Gastrocnemius medialis (tissue), 4 donors: ENCODE results near the gene LCN6. TPM values are rescaled to one million over a fixed set of nuclear protein-coding genes. Genes with fewer than 3 reads are reported as not detected.

Experiments used
- ATAC-seq, 2 donors: fragments of 150-250 bp; one replicate each; pipeline ENCODE4 v1.9.1; 2016
- DNase-seq, 2 donors: peaks; one replicate each; pipeline ENCODE4 v3.0.0-alpha.2; 2019
- H3K27ac ChIP-seq, 4 donors: fragments of 200-600 bp; sonication (generic); 1 replicate in 1 of 4; 2 replicates in 3 of 4; pipeline ENCODE4 v1.5.1; 2016 to 2018; ENCODE audit warnings: mild to moderate bottlenecking in 2 of 4, moderate library complexity in 1 of 4
- H3K27me3 ChIP-seq, 3 donors: fragments of 200-600 bp; sonication (generic) in 2 of 3; 1 replicate in 1 of 3; 2 replicates in 2 of 3; pipeline versions ENCODE4 v1.5.1 to v1.6.0; 2016 to 2019; ENCODE audit warnings: mild to moderate bottlenecking in 1 of 3, moderate library complexity in 1 of 3
- H3K36me3 ChIP-seq, 2 donors: fragments of 200-600 bp; sonication (generic) in 1 of 2; one replicate each; pipeline ENCODE4 v1.5.1; 2017 to 2018
- H3K4me1 ChIP-seq, 2 donors: fragments of 200-600 bp; sonication (generic) in 1 of 2; one replicate each; pipeline ENCODE4 v1.5.1; 2016 to 2017; ENCODE audit warnings: mild to moderate bottlenecking in 2 of 2
- H3K4me3 ChIP-seq, 4 donors: fragments of 200-600 bp; sonication (generic) in 3 of 4; 1 replicate in 1 of 4; 2 replicates in 3 of 4; pipeline ENCODE4 v1.5.1; 2016 to 2019; ENCODE audit warnings: mild to moderate bottlenecking in 2 of 4
- H3K9me3 ChIP-seq, 3 donors: fragments of 200-600 bp; sonication (generic) in 2 of 3; 1 replicate in 1 of 3; 2 replicates in 2 of 3; pipeline ENCODE4 v1.5.1; 2016 to 2019
- CTCF ChIP-seq, 5 experiments: fragments of 450-650 bp in 3 of 5; fragments of 200-600 bp in 2 of 5; sonication (generic) in 2 of 5; IDR thresholded peaks in 4 of 5; conservative IDR thresholded peaks in 1 of 5; 1 replicate in 4 of 5; 2 replicates in 1 of 5; pipeline ENCODE4 v1.5.1; 2016 to 2019; ENCODE audit warnings: antibody characterized with exemption in 5 of 5, mild to moderate bottlenecking in 3 of 5, moderate library complexity in 3 of 5
- POLR2A ChIP-seq, 2 donors: fragments of 450-650 bp; IDR thresholded peaks; one replicate each; pipeline ENCODE4 v1.6.1; 2017; ENCODE audit warnings: antibody characterized with exemption in 2 of 2, mild to moderate bottlenecking in 2 of 2, moderate library complexity in 2 of 2
- in situ Hi-C, 4 donors: fragments of 200-750 bp; cut with MboI; loops; one replicate each; pipeline versions ENCODE4 v1.15.0 to v1.8.0; 2017; ENCODE audit warnings: low sequenced_read_pairs in 4 of 4
- intact Hi-C: fragments of 100-400 bp; cut with DNase I; formaldehyde crosslinking; loops from one replicate; pipeline ENCODE4 v1.15.1; 2023; ENCODE audit warnings: low total_unique reads
- total RNA-seq, 4 donors: library from RNA; depleted of rRNA; stranded (reverse); fragments of >200 nt; gene quantifications; one replicate each; pipeline versions ENCODE4 v1.1.0 to v1.2.3, GENCODE V29; 2016

LCN6 gene
- total RNA-seq, 4 donors from 2014 or later = 2.1 to 11.7 (median 3.7) TPM

- ATAC-seq (no peak), DNase-seq (no peak)
- in situ Hi-C loops = no loop called here
- TF ChIP-seq POLR2A (IDR thresholded peaks at IDR 0.05) (no peak), CTCF (IDR thresholded peaks at IDR 0.05 in 4 of 5, conservative IDR thresholded peaks at IDR 0.05 in 1 of 5) (no peak)
- Histone ChIP-seq H3K27me3 (no peaks in the 10 kb centered on the region), H3K4me3 (peak overlapping the region; percentile 65 to 90 (median 76)), H3K27ac (peak overlapping the region in 1 of 4 donors; percentile 66), H3K36me3 (peaks cover 0 to 27% of the 10 kb centered on the region in 2 donors), H3K4me1 (peaks cover 31% of the 10 kb centered on the region in 2 donors), H3K9me3 (no peaks in the 10 kb centered on the region)
- intact Hi-C loops = no loop called here
Measured at GRCh38 chr9:136729144-136729543, 19.2 kb downstream of the LCN6 start.

DNA sequence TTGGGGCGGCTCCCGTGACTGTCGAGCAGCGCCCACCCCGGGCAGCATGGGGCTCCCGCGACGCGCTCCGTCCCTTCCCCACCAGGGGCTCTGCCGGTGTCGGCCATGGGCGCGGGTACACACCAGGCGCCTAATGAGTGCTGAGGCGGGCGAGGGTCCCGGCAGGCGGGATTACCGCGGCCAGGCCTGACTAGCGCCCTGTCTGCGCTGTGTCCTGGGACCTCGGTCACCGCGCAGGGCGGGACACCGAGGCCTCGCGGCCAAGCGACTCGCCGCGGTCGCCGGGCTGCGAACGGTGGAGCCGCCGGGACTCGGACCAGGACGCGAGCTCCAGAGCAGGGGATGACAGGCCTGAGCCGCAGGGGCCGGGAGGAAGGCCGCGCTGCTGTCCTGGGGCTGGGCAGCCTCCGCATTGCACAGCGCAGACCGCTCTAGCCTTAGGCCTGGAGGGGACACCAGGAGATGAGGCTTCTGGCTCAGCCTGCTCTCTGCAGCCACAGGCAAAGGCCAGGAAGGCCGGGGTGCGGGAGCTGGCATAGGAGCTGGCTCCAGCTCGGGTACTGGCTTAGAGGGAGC is 19.7 kb downstream of the LCN6 start:
- Histone ChIP-seq H3K9me3 (no peaks in the 10 kb centered on the region), H3K4me3 (peak overlapping the region; percentile 65 to 90 (median 76)), H3K4me1 (peaks cover 31% of the 10 kb centered on the region in 2 donors), H3K27ac (peak overlapping the region; percentile 62 to 87 (median 76)), H3K36me3 (peaks cover 0 to 32% of the 10 kb centered on the region in 2 donors), H3K27me3 (no peaks in the 10 kb centered on the region)
- TF ChIP-seq CTCF (IDR thresholded peaks at IDR 0.05 in 4 of 5, conservative IDR thresholded peaks at IDR 0.05 in 1 of 5) (no peak), POLR2A (IDR thresholded peaks at IDR 0.05) (no peak)
- intact Hi-C loops = no loop called here
- ATAC-seq = peak; percentile 46 to 47
- in situ Hi-C loops = no loop called here
- DNase-seq = no peak

GRCh38 chr9:136728080-136728547 is 20.2 kb downstream of the LCN6 start:
- intact Hi-C loops (no loop called here), in situ Hi-C loops (no loop called here)
- Histone ChIP-seq H3K27ac (peak overlapping the region; percentile 62 to 87 (median 80)), H3K4me3 (peak overlapping the region; percentile 65 to 90 (median 76)), H3K27me3 (no peaks in the 10 kb centered on the region), H3K9me3 (no peaks in the 10 kb centered on the region), H3K4me1 (peaks cover 31% of the 10 kb centered on the region in 2 donors), H3K36me3 (peaks cover 0 to 37% of the 10 kb centered on the region in 2 donors)
- peak; percentile 98 for TF ChIP-seq POLR2A (IDR thresholded peaks at IDR 0.05)
- TF ChIP-seq CTCF (IDR thresholded peaks at IDR 0.05 in 4 of 5, conservative IDR thresholded peaks at IDR 0.05 in 1 of 5) = peak; percentile 81 to 99 (median 96)
- peak; percentile 81 to 88 for ATAC-seq
- DNase-seq = peak; percentile 81 to 82

DNA sequence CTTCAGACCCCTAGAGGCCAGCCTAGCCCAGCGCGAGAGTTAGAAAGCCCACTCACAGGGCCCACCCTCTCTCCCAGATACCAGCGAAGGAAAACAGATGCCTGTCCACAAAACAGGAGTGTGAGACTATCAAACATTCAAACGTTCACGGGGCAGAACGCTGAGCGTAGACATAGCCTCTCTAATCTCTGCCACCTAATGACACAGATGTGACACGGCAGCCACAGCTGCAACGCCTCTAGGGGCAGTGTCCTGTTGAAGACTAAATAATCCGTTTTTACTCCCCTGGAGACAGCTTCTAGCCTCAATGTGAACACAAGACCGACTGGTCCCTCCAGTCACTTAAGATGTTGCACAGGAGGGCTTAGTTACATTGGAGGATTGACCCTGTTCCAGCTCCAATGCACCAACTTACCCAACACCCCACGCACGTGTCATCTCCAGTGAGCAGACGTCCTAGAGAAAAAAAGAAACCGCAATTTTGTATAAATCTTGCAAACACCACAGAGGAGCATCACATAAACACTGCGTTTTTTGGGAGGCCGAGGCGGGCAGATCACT is 21.6 kb downstream of the LCN6 start:
- H3K9me3 ChIP-seq = no peaks in the 10 kb centered on the region
- no peak for DNase-seq
- TF ChIP-seq CTCF (IDR thresholded peaks at IDR 0.05 in 4 of 5, conservative IDR thresholded peaks at IDR 0.05 in 1 of 5) (peak in 4 of 5 experiments; percentile 21 to 37 (median 28)), POLR2A (IDR thresholded peaks at IDR 0.05) (no peak)
- H3K27ac ChIP-seq = peak overlapping the region; percentile 62 to 87 (median 80)
- no peak for ATAC-seq
- H3K4me1 ChIP-seq = peaks cover 31% of the 10 kb centered on the region in 2 donors
- peaks cover 0 to 51% of the 10 kb centered on the region in 2 donors for H3K36me3 ChIP-seq
- in situ Hi-C loops (no loop called here), intact Hi-C loops (no loop called here)
- H3K4me3 ChIP-seq = peak overlapping the region; percentile 65 to 90 (median 76)
- H3K27me3 ChIP-seq = no peaks in the 10 kb centered on the region
